GM12874 (cell line): Measurements from ENCODE around the gene ALKBH5.

Source experiments
- CTCF ChIP-seq: IDR thresholded peaks from 2 replicates; pipeline ENCODE4 v1.5.1; 2011; ENCODE audit warnings: low read depth, mild to moderate bottlenecking, control low read depth, low read length, moderate library complexity; ENCODE audit not compliant: insufficient read depth

The ALKBH5 gene

GRCh38 chr17:18182110-18182977 is 1.3 kb upstream of the ALKBH5 start:
- TF ChIP-seq CTCF, result no peak

- no peak for TF ChIP-seq CTCF
These were observed 672 bp upstream of the ALKBH5 start for GRCh38 chr17:18182978-18183333.

GRCh38 chr17:18184143-18185031 is 759 bp downstream of the ALKBH5 start:
- no peak for TF ChIP-seq CTCF

- no peak for TF ChIP-seq CTCF
These were observed 1.8 kb downstream of the ALKBH5 start for GRCh38 chr17:18185391-18185790.

DNA sequence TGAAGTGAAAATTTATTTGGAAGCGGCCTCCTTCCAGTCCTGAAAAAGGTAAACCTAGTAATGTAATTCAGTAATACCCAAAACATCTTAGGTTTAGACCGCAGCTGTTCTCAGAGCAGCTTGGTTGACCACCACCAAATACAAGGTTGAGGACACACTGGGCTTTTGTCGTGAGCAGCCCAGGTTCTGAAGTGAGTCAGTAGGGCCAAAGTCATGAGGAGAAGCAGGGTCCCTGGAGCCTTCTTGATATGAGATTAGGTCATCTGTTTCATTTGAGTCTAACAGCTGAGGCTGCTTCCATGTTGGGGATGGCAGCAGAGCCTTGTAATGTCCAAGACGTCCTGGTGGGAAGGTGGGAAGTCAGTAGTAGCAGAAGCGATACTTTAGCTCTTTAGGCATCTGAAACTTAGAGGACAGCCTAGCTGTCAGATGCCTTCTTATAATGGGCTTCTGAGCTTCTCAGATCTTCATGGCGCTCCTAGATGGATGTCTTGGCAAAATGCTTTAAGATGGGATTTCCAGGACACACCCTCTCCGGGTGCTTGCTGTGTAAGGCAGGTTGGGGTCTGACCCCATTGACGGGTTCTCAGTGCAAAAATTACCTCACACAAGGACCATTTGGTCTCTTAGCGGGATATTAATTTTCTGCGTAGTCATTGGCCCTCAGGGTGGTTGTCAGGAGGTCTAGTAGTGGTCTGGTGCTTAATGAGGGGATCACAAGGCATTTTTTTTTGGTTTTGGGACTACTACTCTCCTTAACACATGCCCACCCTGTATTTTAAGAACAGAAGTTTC is 2.4 kb downstream of the ALKBH5 start:
- no peak for TF ChIP-seq CTCF

DNA sequence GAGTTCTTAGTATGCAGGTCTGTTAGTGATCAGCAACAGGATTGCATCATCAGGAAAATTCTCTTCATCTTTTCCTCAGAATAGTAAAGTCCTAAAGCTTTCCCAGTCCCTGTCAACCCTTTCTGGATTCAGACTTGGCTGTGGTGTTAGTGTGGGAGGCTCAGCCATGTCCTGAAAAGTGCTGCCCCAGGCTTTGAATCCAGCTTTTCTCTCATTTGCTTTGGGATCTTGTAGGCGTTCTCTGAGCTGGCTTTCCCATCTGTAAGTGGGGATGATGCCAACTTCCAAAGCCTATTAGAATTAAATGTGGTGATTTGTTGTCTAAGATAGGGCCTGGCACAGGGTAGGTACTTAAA is 3.0 kb downstream of the ALKBH5 start:
- TF ChIP-seq CTCF, result no peak

- no peak for TF ChIP-seq CTCF
These were observed 3.6 kb downstream of the ALKBH5 start for GRCh38 chr17:18187226-18187625.
